C4-2B (cell line): ENCODE results near the gene PARVB.

ENCODE experiments used
- CTCF ChIP-seq: fragments of 450-650 bp; conservative IDR thresholded peaks from 2 replicates; pipeline ENCODE4 v1.5.1; 2017; ENCODE audit warnings: mild to moderate bottlenecking
- ZFX ChIP-seq: fragments of 450-650 bp; IDR thresholded peaks from 2 replicates; pipeline ENCODE4 v1.6.1; 2017

- TF ChIP-seq CTCF, result no peak
- no peak for TF ChIP-seq ZFX
Measured at GRCh38 chr22:44212936-44213335, 188.8 kb downstream of the PARVB start.
